Brain pericyte (primary cell): ENCODE measurements around the gene MMADHC.

Source experiments
- DNase-seq: peaks from one replicate; pipeline ENCODE4 v3.0.0-alpha.2; 2012; ENCODE audit warnings: low read depth, low spot score

Gene MMADHC

DNA sequence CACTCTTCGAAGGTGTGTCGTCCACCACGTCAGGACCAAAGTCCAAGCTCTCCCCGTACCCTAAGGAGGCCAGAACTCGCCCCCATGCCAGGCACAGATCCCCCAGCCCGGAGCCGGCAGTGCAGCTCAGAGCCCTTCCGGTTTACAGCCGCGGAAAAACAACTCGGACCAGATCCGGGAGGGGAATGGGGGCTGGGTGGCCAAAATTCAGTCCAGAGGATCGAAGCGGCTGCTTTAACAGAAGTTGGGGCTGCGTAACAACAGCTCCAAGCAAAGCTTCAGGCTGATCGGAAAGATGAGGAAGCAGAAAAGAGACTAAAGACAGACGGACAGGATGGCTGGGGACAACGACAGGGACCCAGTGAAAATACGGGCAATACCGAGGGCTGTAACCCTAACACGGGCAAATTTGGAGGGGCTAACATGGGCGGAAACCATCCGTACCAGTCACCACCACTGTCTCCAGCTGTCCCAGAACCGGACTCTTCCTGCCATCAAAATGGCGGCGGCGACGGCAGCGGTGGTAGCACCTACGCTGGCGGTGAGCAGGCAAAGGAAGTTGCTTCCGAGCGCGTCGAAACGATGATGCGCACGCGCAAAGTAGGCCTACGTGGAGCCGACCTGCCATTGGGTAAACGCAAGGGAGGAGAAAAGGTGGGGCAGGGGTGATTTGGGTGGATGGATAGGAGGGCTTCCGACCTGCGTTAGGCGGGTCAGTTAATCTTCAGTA lies at the start of gene MMADHC:
Gene MMADHC (minus strand): TSS at position 556 of the 730 bp plus-strand sequence. CDS start 678 bp downstream, outside the sequence.
- DNase-seq: peak; percentile 82

DNA sequence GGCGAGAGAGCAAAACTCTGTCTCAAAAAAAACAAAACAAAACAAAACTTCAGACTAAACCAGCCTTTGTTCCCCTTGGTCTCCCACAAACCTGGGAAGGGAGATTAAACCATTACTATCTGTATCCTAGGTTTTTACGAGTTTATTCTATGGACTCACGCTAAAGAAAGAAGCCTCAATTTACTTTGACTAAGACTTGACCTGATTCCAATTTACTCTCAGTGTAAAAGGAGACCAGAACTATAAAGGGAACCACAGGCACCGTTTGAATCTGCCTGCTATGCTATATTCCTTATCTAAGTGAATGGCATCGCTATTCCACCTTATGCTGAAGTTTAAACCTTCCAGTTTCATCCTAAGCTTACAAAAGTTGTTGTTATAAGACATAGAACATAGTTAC lies 46.5 kb upstream of the MMADHC start:
- DNase-seq: no peak

DNA sequence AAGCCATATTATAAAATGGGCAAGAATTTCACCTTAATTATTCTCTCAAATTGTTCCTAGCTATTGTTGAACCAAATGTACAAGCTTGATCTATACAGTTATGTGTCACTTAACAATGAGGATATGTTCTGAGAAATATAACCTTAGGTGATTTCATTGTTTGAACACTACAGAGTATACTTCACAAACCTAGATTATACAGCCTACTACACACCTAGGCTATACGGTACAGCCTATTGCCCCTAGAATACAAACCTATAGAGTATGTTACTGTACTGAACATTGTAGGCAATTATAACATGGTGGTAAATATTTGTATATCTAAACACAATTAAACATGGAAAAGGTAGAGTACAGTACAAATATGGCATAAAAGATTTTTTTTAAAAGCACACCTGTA lies 42.9 kb upstream of the MMADHC start:
- DNase-seq: no peak

DNA sequence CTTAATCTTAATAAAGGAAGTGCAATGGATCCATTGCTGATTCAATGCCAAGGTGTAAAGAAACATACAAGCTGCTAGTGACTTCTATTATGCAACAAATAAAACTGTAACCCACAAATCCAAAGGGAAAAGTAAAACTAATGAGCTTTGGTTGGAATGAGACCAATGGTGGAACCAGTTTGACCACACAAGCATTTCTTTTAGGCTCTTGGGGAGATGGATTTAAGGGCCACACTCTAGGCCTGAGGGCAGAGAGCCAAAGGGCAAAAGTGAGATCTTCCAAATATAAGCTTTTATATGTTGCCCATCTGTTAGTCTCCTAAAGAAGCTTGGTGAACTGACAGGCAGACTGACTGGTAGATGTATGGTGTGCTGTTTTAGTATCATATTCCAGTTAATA lies 41.5 kb upstream of the MMADHC start:
- no peak for DNase-seq

DNA sequence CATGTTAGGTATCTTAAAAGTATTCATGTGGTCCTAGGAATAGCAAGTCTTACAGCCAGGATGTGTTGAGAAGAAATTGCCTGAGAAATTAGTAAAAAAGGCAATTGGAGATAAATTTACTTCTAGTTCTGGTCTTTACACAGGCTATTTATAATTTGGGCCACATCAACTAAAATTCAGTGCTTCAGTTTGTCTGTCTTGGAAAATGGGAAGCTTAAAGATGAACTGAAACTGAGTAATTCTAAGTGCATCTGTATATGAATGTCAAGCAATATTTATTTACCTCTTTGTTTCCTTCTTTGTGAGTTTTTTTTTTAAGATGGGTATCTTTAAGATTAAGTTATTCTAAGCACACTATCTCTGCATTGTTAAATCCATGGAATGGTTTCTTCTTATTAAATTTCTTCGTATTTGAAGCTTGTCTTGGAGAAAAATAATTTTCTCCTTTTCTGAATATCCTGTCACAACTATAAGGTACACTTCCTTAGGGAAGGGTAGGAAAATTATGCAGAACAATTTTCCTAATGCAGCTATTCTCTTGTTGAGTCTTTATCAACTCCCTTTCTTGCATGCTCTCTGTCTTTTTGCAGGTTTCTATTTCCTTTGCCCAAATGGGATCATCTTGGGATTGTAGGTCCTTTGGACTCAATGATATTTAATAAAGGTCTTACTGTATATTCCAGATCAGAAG lies 39.7 kb upstream of the MMADHC start:
- no peak for DNase-seq

DNA sequence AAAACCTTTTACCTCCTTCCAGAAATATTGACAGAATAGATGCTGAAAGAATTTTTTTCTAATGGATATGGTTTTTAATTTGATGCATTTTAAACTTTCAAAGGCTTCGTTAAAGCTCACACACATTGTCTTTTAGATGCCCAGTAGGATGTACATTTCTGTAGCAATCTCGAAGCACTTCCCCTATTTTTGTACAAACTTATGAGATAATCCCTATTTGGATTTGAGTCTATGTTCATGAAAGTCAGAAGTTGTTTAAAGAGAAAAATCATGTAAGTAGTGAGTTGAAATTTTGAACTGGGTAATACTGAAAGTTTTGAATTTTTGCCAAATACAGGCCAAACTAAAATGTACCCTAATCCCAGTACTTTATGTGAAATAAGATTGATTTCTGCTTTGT lies 38.1 kb upstream of the MMADHC start:
- no peak for DNase-seq

DNA sequence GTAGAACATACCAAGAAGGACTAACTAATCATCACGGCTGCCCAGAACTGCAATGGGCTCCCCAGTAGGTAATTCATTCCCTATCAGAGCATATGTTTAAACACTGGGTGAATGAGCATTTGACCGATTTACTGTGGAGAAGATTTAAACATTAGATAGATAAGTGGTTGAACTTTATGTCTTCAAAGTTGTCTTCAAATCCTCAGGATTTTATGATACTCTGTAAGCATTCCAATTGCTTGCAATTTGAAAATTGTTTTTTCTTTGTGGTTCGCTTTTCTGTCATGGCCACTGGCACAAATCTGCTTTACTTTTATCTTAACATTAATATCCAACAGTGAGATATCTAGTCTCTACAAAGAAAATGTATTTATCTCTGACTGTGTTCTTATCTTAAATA lies 37.7 kb upstream of the MMADHC start:
- no peak for DNase-seq

DNA sequence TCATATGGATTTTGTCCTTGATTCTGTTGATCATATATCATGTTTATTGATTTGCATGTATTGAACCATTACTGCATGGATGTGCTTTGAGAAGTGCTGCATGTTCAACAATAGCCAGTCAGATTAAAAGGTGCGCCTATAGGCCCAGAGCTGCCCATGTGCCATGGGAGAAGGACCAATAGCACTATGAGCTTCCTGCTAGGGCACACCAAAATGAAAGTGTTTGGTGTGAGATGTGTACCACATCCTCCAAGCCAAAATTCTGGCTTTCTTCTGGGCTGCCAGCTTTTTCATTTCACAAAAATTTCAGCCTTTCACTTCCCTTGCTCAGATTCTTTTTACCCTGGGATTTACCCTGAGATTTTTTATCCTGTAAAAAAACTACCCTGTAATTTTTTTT lies 34.8 kb upstream of the MMADHC start:
- no peak for DNase-seq

DNA sequence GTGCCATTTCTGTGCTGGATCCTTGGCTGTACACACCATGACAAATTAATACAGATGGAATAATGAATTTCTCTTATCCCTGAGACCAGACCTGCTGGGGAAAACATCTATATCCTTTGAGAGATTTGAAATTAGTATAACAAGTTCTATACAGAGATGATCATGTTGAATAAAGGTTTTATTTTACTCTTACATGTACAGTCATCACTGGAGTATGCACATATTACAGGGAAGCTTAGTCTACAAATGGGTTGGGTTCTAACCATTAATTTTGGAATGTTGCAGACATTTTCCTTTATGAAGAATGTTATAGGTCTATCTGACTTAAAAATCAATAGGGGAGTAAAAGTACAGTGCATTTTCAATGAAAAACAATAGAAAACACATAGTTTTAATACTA lies 29.9 kb upstream of the MMADHC start:
- DNase-seq: no peak

DNA sequence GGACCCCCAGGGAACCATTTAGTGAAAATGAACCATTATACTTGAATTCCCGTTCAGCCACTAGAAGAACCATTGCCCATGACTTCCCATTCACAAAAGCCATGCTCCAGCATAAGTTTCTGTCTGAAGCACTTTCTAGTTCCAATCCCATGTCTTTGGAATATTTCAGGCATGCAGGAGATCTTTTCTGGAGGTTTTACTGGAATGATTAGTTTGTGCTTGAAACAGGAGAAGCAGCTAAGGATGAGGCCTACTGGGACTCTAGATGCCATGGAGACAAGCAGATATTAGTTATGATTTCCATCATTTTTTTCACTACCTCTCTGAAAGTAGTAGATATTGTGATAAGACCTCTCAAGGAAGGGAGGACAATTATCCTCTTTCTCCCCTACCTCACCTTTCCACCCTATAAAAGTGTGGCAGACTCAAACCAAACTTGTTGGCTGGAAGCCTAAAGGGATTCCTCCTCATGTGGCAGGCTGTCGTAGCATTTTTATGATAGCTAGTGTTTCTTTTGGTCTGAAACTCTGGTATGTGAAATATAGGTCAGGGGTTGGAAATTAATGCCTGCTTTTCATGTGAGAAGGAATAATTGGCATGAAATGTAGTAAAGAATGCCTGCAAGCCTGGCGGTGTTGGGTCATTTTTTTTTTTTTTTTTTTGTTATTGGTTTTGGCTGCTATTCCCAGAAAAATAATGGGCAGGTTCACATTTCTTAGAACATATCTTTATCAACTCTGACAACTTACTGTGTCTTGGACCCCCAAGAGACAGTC lies 29.3 kb upstream of the MMADHC start:
- DNase-seq: no peak

DNA sequence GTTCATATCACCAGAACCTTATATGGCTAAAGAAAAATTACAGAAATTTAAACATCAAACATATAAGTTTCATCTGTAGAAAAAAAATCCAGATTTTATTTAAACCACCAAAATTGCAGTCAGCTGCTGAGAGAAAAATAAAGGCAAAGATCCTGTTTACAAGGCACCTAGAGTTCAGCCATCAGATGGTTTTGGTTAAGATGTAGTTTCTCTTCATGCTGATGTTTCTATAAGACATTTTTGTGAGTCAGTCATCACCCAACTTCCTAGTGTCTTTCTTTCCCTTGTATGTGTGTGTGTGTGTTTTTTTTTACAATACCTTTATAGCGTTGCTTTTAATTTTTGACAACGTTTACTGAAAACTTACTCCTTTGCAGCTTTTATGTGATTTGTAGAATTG lies 26.1 kb upstream of the MMADHC start:
- DNase-seq: peak; percentile 54

DNA sequence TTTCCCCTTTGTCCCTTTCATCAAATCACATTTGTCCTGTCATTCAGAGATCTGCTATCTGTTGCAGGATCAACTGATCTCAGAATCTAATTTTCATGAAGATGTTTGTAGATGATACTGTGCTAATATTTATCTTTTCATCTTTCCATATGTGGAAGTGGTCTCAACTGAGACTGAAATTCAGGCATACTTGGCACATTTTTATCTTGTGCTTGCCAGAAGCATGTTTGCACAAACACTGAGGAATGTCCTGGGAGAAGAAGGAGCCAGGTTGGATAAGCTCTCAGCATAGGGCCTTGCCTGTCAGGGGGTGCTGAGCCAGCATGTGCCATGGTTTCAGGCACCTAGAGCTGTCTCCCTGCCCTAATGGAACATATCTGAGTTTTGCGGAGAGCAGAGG lies 24.5 kb upstream of the MMADHC start:
- peak; percentile 49 for DNase-seq

DNA sequence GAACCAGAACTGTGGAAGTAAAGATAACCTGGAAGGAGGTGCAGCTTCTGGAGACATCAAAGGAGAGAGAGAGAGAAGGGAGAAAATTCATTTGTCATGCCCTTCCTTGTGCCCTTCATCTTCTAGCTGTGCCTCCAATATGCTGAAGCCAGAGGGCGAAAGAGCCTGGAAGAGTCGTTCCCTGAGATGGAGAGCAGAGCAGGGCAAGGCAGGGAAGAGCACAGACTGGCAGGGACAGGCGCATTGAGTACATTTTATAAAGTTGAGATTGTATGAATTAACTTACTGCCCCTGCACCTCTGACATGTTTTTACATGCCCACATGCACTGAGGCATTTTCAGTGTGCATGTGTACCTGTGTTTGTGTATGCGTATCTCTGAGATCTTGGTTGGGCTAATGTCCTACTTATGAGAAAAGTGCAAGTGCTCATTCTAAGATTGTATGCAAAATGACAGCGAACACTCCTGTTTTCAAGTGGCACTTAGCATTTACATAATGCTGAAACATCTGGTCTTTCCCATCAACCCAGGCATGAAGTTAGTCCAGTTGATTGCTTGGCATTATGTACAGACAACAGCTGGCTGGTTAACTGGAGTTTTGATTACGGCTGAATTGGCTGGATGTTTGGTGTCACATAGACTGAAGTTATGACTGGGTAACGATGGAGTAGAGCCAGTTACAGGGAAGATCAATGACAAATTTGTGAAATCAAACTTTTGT lies 23.7 kb upstream of the MMADHC start:
- DNase-seq: no peak

DNA sequence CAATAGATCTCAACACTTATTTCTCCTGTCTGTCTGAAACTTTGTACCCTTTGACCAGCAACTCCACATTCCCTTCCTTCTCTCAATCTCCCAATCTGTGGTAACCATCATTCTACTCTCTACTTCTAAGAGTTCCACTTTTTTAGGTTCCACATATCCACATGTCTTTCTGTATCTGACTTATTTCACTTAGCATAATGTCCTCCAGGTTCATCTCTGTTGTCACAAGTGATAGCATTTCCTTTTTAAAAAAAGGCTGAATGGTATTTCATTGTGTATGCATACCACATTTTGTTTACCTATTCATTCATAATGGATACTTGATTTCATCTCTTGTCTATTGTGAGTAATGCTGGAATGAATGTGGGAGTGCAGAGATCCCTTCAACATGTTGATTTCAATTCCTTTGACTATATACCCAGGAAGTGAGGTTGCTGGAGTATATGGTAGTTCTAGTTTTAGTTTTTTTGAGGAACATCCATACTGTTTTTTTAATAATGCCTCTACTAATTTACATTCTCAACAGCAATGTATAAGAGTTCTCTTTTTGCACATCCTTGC lies 18.8 kb upstream of the MMADHC start:
- no peak for DNase-seq

DNA sequence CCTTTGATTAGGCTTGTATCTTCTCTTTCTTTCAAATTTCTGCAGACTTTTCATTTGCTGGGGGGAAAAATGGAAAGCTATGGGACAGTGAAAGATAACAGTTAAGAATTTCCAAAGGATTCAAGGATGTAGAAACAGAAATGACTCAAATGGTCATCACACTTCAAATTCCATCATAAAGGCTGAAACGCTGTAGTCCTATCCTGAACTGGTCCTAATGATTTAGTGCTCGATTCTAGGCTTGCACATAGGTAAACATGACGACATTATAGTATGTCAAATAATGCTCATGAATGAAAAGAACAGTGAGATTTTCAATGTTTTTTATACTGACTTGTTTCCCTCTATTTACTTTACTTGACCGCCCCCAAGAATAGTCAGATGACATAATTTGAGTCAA lies 15.7 kb upstream of the MMADHC start:
- no peak for DNase-seq

DNA sequence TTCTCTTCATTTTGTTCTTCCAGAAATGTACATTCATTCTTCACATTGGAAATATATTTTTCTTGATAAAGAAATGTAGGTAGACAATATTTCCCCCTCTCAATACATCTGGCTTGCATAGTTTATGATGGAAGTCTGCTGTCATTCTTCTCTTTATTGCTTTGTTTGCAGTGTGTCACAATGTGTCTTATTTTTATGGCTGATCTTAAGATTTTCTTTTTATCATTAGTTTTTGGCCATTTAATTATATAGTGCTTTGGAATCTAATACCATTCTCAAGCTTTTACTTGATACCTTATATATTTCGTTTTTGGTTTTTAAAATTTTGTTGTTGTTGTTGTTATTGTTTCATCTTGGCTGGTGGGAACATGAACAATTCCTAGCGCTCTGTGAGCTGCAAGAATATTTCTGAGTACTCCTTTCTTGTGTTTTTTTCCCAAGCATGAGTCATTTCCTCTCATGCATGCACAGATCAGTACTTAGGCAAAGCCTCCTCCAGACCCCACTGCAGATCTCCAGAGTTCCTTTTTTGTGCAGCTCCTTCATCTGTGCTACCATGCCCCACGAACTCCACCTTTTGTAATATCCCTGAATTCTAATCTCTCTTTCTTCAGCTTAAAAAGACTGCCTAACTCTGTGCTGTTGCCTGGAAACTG lies 13.7 kb upstream of the MMADHC start:
- no peak for DNase-seq

DNA sequence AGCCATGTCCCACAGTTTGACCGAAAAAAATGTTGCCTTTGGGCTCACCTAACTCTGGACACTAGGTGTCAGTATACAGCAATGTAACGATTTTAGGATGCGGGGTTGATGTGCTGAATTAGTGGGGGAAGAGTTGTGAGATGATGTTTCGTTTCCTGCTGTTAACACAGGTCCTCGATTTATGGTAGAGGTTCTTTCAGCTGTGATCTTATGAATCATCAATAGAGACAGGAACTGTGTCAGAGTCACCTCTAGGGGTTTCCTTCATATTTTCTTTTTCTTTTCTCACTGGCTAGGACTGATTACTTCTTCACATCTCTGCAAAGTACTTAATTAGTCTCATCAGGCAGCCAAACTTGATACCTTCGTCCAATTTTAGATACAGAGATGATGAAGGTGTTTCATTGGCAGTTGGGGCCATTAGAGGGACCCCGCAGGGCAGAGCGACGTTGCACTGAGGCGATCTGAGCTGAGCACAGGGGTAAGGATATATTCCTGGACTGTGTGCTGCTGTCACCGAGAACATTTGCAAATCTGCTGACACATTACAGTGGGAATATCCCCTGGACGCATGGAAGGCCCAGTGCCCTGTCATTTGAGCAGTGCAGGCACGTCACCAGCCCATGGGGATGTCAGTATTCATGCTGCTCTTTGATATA lies 10.2 kb upstream of the MMADHC start:
- peak; percentile 44 for DNase-seq

DNA sequence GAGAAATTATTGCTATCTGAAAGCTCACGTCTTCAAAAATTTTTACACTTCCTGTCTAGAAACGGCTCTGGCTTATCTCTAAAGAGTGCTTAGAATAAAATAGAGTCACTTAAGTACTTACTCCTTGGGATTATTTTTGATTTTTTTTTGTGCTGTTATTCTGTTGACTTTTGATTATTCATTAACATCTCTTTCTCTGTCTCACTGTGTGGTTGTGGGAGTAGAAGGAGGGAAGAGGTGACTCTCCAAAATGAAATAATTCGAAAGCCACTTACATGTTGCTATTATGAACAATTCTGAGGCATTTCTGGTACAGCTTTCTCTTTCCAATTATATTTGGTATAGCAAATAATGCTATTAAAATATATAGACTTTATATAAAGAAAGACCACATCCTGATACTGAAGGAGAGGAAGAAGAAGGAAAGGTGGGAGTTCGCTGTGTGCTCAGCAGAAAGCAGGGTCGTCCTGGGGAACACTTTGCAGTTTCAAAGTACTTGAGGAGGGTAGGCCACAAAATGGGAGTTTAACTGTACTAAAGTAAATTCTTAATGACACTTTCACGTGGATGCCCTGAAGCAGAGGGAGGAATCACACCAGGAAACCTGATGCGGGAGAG lies 9.6 kb upstream of the MMADHC start:
- DNase-seq: no peak

DNA sequence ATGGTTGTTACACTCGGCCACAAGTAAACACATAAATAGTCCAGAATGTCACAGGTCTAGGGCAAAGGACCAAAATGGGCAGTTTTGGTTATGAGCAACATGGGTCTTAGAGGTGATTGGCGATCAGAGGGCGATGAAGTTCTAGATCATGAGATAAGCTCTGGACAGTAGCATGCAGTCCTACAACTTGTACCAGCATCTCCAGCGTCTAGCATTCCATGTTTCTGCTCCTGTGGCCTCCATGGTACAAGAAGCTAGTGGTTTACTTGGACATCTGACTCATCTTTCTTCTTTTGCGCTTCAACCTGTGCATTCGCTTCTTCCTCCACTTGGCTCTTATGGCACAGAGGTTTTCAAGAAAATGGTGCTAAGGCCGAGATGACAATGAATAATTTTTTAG lies 8.9 kb upstream of the MMADHC start:
- no peak for DNase-seq
